Measurements from ENCODE around the gene RYR2.
"Not testable (repeated sequence)": the region's sequence is repeated elsewhere in the genome, so short reads cannot be mapped to it uniquely, and the experiment has no call there.

GRCh38 chr1:237277994-237278393 is 236.0 kb downstream of the RYR2 start:
- not testable (repeated sequence) for TF ChIP-seq CTCF (IDR thresholded peaks at IDR 0.05; ENCODE audit: low read depth, low read length); EZH2phosphoT487 (IDR thresholded peaks at IDR 0.05; ENCODE audit: low read depth)

All from OCI-LY3 (cell line).